ENCODE results near the gene EEFSEC.

EEFSEC gene

GRCh38 chr3:128339491-128340012, 186.3 kb downstream of the EEFSEC start:
- no peak for DNase-seq

- DNase-seq, result no peak
Measured at GRCh38 chr3:128340198-128340903, 187.1 kb downstream of the EEFSEC start.

- DNase-seq, result no peak
Measured at GRCh38 chr3:128340904-128341555, 187.7 kb downstream of the EEFSEC start.

GRCh38 chr3:128341659-128342395, 188.5 kb downstream of the EEFSEC start:
- no peak for DNase-seq

- DNase-seq, result no peak
Measured at GRCh38 chr3:128342701-128343180, 189.5 kb downstream of the EEFSEC start.

GRCh38 chr3:128343287-128344051, 190.2 kb downstream of the EEFSEC start:
- DNase-seq, result no peak

GRCh38 chr3:128344052-128344735, 190.9 kb downstream of the EEFSEC start:
- DNase-seq, result no peak

- DNase-seq, result no peak
Measured at GRCh38 chr3:128345196-128345595, 191.9 kb downstream of the EEFSEC start.

GRCh38 chr3:128346562-128346961, 193.3 kb downstream of the EEFSEC start:
- no peak for DNase-seq

GRCh38 chr3:128347282-128347681, 194.0 kb downstream of the EEFSEC start:
- DNase-seq, result no peak

GRCh38 chr3:128348075-128348474, 194.8 kb downstream of the EEFSEC start:
- DNase-seq, result no peak

GRCh38 chr3:128348805-128349531, 195.7 kb downstream of the EEFSEC start:
- DNase-seq, result no peak

- no peak for DNase-seq
Measured at GRCh38 chr3:128349963-128350599, 196.8 kb downstream of the EEFSEC start.

- no peak for DNase-seq
Measured at GRCh38 chr3:128351546-128351945, 198.3 kb downstream of the EEFSEC start.

GRCh38 chr3:128352326-128352725, 199.0 kb downstream of the EEFSEC start:
- DNase-seq, result no peak

- no peak for DNase-seq
Measured at GRCh38 chr3:128353361-128353965, 200.2 kb downstream of the EEFSEC start.

- DNase-seq, result no peak
Measured at GRCh38 chr3:128353991-128354687, 200.9 kb downstream of the EEFSEC start.

GRCh38 chr3:128354788-128355542, 201.7 kb downstream of the EEFSEC start:
- no peak for DNase-seq

- no peak for DNase-seq
Measured at GRCh38 chr3:128355543-128355919, 202.2 kb downstream of the EEFSEC start.

All from CD4-positive, alpha-beta T cell treated with Interleukin-15 for 1 hour (primary cell).